KG1 (cell line): ENCODE data around the gene FARP2.
"Not testable (repeated sequence)": the region's sequence is repeated elsewhere in the genome, so short reads cannot be mapped to it uniquely, and the experiment has no call there.

Experiments
- DNase-seq: peaks from one replicate; lab custom pipeline; 2025; lab: John Stamatoyannopoulos, UW

Gene FARP2

DNA sequence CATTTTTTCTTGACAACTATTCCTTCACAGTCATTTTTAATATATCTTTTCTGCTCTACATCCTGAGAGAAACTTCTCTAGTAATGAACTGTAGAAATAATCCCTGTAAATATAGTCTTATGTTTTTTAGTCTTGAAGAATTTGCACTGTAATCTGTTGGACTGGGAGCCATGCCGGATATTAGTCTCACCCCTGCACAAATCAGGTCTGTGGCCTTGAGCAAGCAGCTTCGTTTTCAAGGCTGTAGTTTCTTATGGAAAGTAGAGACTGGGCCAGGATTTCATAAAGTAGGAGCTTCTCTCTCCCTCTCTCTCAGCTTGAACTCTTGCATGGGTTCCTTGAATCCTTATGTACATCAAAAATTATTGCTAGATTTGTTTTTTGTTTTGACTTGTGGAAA lies 8.7 kb downstream of the FARP2 start:
- no peak for DNase-seq

DNA sequence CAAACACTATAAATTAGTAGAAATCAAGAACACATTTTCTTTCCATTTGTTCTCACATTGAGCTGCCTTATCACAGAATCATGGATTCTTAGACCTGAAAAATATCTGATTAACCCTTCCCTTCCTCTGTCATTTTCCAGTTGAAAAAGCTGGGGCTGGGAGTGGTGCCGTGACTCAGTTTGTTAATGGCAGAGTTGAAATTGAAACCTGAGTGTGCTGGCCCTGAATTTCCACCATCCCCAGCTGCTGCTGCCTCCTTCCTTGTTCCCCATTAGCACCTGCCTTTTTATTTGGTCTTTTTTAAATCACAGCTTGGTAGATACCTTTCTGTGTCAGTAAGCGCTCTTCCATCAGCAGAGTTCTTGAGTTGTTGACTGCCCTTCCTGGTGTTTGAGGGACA lies 10.6 kb downstream of the FARP2 start:
- no peak for DNase-seq

DNA sequence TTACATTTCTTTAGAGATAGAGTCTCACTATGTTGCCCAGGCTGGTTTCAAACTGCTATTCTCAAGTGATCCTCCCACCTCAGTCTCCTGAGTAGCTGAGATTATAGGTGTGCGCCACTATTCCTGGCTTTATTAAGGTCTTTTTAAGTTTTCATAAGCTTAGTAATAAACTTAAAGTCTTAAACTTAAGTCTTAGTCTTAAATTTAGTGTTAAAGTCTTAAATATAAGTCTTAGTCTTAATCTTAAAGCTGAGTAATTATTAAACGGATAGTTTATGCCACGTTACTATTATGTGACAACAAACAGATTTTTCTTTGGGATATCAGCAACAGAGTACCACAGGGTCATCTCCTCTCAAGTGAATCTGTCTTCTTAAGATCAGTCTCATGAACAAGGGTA lies 12.6 kb downstream of the FARP2 start:
- DNase-seq, result no peak

DNA sequence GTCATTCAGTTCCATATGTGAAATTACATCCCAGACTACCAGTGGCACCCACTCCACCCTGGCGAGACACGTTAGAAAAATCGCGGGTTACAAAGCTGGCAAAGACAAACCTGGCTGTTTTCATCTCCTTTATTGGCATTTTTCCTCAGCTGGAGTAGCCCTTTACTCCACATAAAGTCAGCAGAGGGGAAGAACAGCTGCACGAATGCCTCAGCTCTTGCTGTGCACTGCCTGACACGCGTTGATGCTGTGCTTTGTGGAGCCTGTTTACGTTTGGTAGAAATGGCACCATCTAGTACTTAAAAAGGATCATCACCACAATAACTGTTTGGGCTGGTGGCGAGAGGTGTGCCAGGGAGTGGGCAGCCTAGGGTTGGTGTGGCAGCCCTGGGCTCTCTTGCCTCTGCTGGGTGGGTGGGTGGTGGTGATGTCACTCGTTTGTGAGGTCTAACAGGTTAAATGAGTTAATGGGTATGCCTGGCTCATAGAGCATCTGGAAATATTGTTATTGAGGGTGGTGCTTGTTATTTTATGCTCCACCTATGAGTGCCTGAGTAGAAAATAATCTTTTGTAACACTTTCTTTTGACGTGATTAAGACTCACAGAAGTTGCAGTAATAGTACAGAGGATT lies 16.4 kb downstream of the FARP2 start:
- DNase-seq, result no peak

DNA sequence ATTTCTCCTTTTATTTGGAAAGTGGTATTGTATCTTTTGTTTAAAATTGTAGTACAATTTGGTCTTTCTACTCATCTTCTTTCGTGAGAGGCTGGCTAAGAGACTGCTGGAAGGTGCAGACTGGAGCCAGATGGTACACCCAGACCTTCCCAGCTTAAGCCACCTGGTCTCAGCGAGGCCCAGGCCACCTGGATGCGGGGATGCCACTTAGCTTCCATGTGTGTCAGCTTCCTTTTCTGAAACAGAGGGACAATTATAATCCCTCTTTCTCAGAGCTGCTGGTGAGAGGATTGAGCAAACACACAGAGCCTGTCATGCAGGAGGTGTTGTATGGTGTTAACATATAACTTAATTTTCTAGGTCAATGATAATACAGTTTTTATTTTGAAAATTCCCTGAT lies 17.4 kb downstream of the FARP2 start:
- DNase-seq, result no peak

DNA sequence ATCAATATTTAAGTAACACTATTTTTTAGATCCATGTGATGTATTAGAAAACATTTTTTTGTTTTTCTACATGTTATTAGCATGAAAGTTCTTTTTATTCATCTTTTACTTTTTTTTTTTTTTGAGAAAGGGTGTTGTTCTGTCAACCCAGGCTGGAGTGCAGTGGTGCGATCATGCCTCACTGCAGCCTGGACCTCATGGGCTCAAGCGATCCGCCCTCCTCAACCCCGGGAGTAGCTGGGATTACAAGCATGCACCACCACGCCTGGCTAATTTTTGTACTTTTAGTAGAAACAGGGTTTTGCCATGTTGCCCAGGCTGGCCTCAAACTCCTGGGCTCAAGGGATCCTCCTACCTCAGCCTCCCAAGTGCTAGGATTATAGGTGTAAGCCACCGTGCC lies 17.8 kb downstream of the FARP2 start:
- DNase-seq, result not testable (repeated sequence)

DNA sequence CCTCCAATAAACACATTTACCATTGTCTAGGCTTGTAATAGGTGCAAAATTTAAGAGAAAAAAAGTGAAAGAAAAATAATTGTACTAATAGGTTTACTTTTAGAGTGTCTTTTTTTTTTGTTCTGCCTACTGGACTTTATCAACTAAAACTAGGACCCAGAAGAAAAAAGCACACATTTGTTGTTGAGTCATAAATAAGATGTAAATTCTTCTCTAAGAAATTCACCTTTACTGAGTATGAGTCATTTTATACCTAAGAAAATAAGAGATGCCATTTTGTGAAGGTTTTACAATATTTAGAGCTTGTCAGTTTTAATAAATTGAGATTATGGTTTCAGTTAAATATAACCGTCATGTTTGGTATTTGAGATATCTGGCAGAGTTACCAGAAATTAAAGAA lies 19.2 kb downstream of the FARP2 start:
- DNase-seq, result no peak

DNA sequence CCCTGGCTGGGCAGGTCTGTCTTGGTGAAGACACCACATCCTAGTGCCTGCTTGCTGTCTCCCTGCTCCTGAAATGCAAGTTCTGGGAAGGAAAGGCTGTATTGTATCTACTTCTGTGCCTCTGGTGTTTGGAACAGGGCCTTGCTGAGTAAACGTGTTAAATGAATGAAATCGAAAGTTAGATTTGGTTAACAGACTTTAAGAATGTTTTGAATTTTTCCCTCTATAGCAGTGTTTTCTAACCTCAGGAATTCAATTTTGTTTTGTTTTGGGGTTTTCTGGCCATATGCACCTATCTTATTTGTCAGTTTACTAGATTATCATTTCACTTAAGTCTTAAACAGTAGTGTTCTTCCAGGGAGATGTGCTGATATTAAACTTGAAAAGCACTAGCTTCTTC lies 20.7 kb downstream of the FARP2 start:
- DNase-seq, result no peak

DNA sequence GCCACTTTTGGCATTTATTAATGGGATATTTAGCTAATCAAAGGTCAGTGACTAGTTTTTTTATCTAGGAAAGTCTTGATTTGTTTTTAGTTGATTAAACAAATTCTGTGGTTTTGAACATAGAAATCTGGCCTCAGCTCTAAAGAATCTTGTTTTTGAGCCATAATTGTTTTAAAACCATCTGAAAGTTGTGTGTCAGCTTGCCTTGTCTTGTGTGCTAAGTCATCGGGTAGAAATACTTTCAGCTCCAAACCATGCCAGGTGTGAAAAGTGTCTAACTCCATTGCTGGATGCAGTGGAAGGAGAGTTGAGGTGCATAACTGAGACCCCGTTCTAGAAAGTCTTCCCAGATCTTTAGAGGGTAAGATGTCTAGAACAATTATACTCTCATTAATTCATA lies 22.7 kb downstream of the FARP2 start:
- DNase-seq, result no peak

DNA sequence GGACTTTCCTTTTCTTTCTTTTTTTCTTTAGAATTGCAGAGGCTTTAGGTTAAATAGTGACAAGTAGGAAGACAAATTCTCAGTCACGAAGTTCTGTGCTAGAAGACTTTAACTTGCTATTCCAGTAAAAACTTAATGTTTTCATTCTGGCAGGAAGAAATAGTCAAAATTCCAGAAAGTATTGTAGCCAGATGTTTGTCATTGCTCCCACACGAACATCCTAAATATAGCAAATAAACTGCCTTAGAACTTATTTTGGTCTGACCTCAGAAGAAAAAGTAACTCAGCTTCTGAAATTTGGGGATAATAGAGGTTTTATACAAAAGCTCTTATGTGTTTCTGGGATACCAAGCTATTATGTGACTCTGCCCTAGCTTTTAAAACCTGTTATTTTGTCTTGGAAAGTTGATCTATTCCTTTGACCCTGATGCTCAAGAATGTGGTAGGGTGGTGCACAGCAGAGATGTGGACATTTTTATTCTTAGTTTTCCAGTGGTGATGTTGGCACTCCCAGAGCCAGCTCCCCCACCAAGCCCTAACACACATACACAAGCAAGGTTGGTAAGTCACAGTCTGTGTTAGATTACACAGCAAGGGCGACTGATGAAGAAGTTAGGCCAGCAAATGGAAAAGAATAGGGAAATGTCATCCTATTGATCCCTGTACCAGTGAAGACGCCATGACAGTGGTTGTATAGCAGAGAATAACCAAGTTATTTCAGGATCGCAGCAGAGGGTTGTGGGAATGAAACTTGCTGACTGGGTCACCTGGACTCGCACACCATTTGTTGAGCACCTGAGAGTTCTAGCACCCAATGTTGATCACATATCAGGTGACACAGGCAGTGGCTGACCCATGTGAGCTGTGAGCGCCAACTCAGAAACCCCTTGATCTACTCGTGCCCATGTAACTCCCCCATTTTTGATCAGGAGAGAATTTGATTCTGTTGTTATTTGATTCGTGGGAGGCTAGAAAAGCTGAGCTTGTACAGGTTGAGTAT lies 23.7 kb downstream of the FARP2 start:
- DNase-seq, result no peak

DNA sequence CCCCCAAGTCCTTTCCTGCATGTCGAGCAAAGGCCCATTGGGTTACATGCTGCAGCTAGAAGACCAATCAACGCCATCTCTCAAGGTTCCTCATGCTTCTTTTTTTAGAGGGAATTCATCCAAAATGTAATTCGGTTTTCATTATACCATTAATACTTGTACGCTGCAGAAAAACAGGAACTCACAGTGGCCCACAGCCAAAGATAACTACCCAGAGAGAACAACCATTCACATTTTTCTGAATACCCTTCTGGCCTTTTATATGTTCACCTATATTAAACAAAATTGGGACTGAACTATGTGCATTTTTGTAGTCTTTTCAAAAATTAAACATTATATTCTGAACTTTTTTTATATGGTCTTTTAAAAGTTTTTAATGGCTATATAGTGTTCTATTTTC lies 25.8 kb downstream of the FARP2 start:
- no peak for DNase-seq

DNA sequence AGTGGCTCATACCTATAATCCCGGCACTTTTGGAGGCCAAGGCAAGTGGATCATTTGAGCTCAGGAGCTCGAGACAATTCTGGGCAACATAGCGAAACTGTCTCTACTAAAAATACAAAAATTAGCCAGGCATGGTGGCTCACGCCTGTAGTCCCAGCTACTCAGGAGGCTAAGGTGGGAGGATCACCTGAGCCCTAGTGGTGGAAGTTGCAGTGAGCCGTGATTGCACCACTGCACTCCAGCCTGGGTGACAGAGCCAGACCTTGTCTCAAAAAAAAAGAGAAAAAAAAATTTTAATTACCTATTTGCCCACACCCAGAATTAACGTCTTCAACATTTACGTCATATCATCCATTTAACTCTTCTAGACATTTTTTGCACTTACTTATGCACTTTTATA lies 29.4 kb downstream of the FARP2 start:
- DNase-seq, result not testable (repeated sequence)

DNA sequence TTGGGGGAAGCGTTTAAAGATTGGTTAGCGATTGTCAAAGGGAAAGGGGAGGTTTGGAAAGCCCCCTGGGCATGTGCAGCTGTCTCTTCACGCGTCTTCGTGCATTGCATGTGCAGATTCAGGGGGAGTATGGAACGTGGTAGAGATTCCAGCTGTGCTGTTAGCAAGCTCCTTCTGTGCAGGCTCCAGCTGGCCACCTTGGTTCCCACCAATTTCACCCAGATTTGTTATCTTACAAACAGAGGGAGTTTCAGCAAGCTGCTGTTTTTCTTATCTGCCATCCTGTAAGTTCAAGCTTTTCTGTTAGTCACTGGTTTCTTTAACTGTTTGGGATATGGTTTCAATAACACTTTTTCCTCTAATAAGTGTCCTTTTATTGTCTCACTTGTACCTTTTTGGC lies 30.4 kb downstream of the FARP2 start:
- no peak for DNase-seq

DNA sequence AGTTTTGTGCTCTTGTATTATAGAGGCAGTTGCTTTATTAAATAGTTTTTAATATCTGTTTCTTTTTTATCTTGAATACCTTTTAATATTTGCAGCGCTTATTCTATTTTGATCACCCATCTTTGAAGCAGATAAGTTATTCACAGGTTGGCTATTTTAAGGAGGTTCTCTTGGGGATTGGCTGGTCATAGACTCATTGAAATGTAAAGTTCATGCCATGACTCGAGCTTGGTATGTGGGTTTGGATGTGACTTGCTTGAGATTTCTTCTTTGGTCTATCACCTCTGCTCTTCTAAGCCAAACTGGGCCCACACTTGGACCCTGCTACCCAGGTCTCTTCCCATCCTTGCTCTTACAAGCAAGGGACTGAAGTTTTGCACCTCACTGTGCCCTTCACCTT lies 33.6 kb downstream of the FARP2 start:
- no peak for DNase-seq

DNA sequence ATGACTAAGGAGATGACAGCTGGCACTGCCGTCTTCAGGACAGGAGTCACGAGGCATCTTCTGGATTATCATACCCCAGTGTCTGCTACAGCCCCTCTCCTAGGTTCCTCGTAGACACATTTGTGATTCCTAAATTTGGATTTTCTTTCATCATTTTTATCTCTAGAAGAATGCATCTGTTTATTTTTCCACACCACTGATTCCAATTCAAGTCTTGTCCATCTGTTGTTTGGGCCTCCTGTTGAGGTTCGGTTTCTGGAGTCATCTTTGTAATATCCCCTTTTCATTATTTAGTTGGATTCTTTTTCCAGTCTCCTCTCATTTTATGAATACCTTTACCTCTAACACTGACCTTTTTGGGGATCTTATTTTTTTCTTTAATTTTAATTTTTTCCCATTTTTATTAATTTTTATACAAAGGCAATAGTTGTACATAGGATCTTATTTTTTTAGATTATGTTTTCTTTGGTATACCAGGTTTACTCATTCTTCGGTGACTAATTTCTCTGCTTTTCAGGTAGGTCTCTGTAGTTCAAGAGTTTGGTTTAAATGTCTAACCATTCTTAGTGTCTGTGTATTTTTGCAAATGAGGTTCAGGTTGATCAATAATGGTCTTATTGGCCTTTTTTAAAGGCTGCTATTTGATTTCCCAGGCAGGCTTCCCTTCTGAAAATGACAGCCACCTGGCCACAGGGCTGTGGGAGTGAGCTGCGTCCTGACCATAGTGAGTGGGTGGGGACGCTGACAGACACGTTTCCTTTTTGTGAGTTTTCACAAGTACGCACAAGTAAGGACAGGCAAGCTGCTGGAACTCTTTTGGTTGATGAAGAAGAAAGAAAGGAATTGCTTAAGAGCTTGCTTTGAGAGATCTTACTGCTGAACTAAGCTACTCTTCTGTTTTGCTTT lies 34.5 kb downstream of the FARP2 start:
- no peak for DNase-seq

DNA sequence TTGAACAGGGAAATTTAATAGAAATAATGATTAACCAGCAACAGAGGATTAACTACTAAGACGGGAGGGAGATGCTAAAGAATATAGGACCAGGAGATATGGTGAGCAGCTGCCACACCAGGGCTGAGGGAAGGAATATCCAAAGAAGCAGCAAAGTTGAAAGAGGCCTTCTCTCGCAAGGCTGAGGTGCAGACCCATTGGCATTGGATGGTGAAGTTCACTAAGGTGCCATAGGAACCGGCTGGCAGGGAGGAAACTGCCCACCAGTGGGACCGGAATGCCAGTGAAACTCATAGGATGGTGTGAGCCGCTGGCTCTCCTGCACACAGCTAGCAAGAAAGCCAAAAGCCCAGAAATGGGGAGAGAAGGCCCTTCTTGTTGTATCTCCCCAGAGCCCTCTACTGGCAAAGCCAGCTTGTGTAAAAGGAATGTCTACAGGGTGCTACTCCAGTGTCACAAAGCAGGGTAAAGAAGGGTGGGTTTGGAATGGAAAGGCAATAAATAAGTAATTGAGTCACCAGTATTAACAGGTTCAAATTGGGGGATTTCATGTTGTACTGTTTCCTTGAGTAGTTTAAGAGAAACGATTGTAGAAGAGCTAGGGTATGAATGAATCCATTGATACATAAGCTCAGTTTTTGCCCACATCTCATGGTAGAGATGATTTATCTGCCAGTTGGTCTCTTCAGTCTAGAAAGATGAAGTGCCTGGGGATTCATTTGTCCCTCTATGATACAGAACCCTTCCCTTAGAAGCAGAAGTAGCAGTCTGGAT lies 36.0 kb downstream of the FARP2 start:
- no peak for DNase-seq

DNA sequence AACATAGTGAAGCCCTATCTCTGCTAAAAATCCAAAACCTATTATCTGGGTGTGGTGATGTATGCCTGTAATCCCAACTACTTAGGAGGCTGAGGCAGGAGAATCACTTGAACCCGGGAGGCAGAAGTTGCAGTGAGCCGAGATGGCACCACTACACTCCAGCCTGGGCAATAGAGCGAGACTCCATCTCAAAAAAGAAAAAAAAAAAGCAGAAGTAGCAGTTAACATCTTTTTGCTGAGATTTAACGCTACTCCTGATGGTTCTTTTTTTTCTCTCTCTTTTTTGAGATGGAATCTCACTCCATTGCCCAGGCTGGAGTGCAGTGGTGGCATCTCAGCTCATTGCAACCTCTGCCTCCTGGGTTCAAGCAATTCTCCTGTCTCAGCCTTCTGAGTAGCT lies 36.7 kb downstream of the FARP2 start:
- DNase-seq, result not testable (repeated sequence)

DNA sequence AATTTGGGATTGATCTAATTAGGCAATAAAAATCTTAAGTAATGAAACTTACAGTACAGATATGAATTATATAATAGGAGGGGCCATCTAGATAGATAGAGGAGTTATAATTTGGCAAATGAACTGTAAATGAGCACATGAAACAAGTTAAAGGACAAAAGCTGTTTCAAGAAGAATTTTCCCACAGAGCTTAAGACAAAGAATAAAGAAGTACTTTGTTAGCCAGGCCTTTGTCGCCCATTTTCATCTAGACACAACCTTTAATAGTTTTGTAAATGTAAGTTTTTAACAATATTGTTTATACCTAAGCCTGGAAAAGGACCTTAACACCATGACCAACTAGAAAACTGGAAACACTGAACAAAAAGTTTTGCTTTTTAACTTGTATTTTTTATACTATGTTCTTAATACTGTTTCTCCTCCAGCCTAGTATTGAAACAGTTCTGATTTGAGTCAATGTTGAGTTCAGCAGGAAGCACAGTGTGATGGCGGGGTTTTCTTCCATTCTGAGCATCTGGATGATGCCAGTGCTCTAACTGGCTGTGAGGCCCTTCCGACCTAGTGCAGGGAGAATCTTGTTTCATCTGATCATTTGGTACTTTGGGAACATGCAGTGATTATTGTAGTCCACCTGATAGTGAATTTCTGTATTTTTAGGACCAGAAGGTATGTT lies 37.6 kb downstream of the FARP2 start:
- no peak for DNase-seq

DNA sequence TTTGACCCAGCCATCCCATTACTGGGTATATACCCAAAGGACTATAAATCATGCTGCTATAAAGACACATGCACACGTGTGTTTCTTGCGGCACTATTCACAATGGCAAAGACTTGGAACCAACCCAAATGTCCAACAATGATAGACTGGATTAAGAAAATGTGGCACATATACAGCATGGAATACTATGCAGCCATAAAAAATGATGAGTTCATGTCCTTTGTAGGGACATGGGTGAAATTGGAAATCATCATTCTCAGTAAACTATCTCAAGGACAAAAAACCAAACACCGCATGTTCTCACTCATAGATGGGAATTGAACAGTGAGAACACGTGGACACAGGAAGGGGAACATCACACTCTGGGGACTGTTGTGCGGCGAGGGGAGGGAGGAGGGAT lies 40.7 kb downstream of the FARP2 start:
- DNase-seq, result not testable (repeated sequence)

DNA sequence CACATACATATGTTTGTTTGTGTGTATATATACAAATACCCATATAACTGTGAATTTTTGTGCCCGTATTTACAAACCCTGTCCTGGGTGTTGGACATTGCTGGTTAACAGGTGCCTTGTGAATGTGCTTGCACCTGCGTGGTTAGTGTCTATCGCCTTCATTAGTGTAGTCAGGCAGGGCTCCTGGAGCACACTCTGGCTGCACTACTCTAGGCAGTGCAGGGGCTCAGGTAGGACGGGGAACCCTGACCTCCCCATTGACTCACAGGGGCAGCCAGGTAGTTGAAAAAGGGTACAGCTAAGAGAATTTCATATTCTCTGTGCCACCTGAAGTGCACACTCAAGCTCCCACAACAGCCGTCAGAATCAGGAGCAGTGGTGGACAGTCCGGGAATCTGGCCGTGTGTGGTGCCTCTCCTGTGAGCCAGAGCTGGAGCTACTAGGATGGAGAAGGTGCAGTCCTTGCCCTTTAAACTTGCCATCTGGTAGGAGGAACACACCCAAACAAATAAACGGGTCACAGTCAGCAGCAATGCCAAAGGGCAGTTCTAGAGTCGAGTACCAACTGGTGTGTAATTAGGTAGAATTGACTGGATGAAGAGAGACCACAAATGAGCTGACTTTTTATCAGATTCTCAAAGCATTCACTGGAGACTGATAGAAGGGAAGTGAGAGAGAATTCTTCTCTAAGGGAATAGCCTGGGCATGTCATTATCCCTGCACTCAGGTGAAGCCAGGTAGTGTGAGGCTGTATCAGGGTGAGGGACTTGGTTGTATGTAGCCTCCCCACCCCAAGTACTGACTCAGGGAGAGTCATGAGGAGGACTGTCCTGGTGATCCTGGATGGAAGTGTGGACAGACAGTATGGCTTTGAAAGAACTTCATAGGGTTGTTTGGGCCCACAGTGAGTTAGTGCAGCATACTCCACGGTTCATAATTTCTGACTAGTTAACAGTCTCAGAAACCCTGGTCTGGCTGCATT lies 44.1 kb downstream of the FARP2 start:
- no peak for DNase-seq
